ENCODE data around the gene PARP12. TPM values are rescaled to one million over a fixed set of nuclear protein-coding genes. Genes with fewer than 3 reads are reported as not detected.

Gene PARP12
- total RNA-seq, 4 donors from 2014 or later = 37.4 to 46.9 (median 38.9) TPM

GRCh38 chr7:139991911-139992310 lies 70.8 kb downstream of the PARP12 start:
- 88 to 89% methylated on average over 6 of the region's 6 CpGs for WGBS, 2 donors
- Histone ChIP-seq H3K4me1 (no peaks in the 10 kb centered on the region), H3K9me3 (no peaks in the 10 kb centered on the region), H3K27ac (no peak overlapping the region), H3K27me3 (no peaks in the 10 kb centered on the region), H3K36me3 (no peaks in the 10 kb centered on the region), H3K4me3 (replicated peaks in 1 of 3) (no peak overlapping the region)
- TF ChIP-seq POLR2A (IDR thresholded peaks at IDR 0.05) = no peak
- TF ChIP-seq CTCF (IDR thresholded peaks at IDR 0.05) = no peak
- intact Hi-C loops (cut with DNase I) = no loop called here
- no peak for DNase-seq

GRCh38 chr7:139991269-139991666 lies 71.5 kb downstream of the PARP12 start:
- no peaks in the 10 kb centered on the region for H3K4me1 ChIP-seq
- DNase-seq = no peak
- intact Hi-C loops (cut with DNase I) = no loop called here
- H3K36me3 ChIP-seq = no peaks in the 10 kb centered on the region
- no peak overlapping the region for H3K4me3 ChIP-seq (replicated peaks in 1 of 3)
- 88 to 91% methylated on average over 5 of the region's 5 CpGs for whole genome bisulfite sequencing, 2 donors
- H3K27ac ChIP-seq = no peak overlapping the region
- H3K9me3 ChIP-seq = no peaks in the 10 kb centered on the region
- no peaks in the 10 kb centered on the region for H3K27me3 ChIP-seq
- no peak for TF ChIP-seq CTCF (IDR thresholded peaks at IDR 0.05)

GRCh38 chr7:139990571-139991268 lies 72.0 kb downstream of the PARP12 start:
- WGBS, 2 donors = 94% methylated on average over 22 of the region's 22 CpGs
- H3K27ac ChIP-seq = no peak overlapping the region
- TF ChIP-seq POLR2A (IDR thresholded peaks at IDR 0.05) (no peak), CTCF (IDR thresholded peaks at IDR 0.05) (no peak)
- H3K4me3 ChIP-seq (replicated peaks in 1 of 3) = no peak overlapping the region
- H3K36me3 ChIP-seq = no peaks in the 10 kb centered on the region
- no peaks in the 10 kb centered on the region for H3K27me3 ChIP-seq
- no peaks in the 10 kb centered on the region for H3K4me1 ChIP-seq
- DNase-seq = no peak
- H3K9me3 ChIP-seq = no peaks in the 10 kb centered on the region
- intact Hi-C loops (cut with DNase I) = no loop called here

GRCh38 chr7:139990142-139990535 lies 72.6 kb downstream of the PARP12 start:
- Histone ChIP-seq H3K4me3 (replicated peaks in 1 of 3) (no peak overlapping the region), H3K27ac (no peak overlapping the region), H3K36me3 (no peaks in the 10 kb centered on the region), H3K27me3 (no peaks in the 10 kb centered on the region), H3K9me3 (no peaks in the 10 kb centered on the region), H3K4me1 (no peaks in the 10 kb centered on the region)
- intact Hi-C loops (cut with DNase I) = no loop called here
- TF ChIP-seq CTCF (IDR thresholded peaks at IDR 0.05) (no peak), POLR2A (IDR thresholded peaks at IDR 0.05) (no peak)
- WGBS, 2 donors = 78 to 90% methylated on average over 6 to 8 of the region's 10 CpGs
- DNase-seq = no peak

- no peaks in the 10 kb centered on the region for H3K9me3 ChIP-seq
- no peak overlapping the region for H3K27ac ChIP-seq
- no peak for TF ChIP-seq POLR2A (IDR thresholded peaks at IDR 0.05)
- TF ChIP-seq CTCF (IDR thresholded peaks at IDR 0.05) = no peak
- intact Hi-C loops (cut with DNase I) = no loop called here
- H3K36me3 ChIP-seq = no peaks in the 10 kb centered on the region
- WGBS, 2 donors = 79% methylated on average over 11 to 12 of the region's 12 CpGs
- no peak overlapping the region for H3K4me3 ChIP-seq (replicated peaks in 1 of 3)
- DNase-seq = no peak
- no peaks in the 10 kb centered on the region for H3K4me1 ChIP-seq
- H3K27me3 ChIP-seq = no peaks in the 10 kb centered on the region
Measured at GRCh38 chr7:139989366-139990141, 73.2 kb downstream of the PARP12 start.

All from thyroid gland (tissue), 4 donors.